H7 (cell line): ENCODE data around the gene TANC1. TPM values are rescaled to one million over a fixed set of nuclear protein-coding genes. Genes with fewer than 3 reads are reported as not detected.
A peak's percentile ranks its signal among the peaks of the same experiment; 100 is the strongest.
"Not testable (repeated sequence)": the region's sequence is repeated elsewhere in the genome, so short reads cannot be mapped to it uniquely, and the experiment has no call there.

Experiments
- DNase-seq: peaks from one replicate; pipeline ENCODE4 v3.0.0; 2012
- H3K27me3 ChIP-seq: 2 replicates; pipeline ENCODE4 v1.6.0; 2011; ENCODE audit warnings: mild to moderate bottlenecking, low read length; ENCODE audit not compliant: control insufficient read depth, insufficient read depth
- H3K36me3 ChIP-seq: replicated peaks from 2 replicates; pipeline ENCODE4 v1.5.1; 2011; ENCODE audit warnings: low read length; ENCODE audit not compliant: control insufficient read depth, insufficient read depth
- H3K4me3 ChIP-seq: 2 replicates; pipeline ENCODE4 v1.5.1; 2011; ENCODE audit warnings: low read depth, mild to moderate bottlenecking, control low read depth, low read length, moderate library complexity; ENCODE audit not compliant: insufficient read depth
- total RNA-seq: library from RNA; depleted of rRNA; stranded (reverse); fragments of >200 nt; shearing (Covaris generic); gene quantifications from 2 replicates; pipeline ENCODE4 v1.2.3, GENCODE V29; 2014

Gene TANC1
- total RNA-seq, 1 experiment from 2014 or later = 7.0 TPM

GRCh38 chr2:159013103-159013502 is 44.7 kb downstream of the TANC1 start:
- DNase-seq = no peak
- Histone ChIP-seq H3K4me3 (no peak overlapping the region), H3K36me3 (no peaks in the 10 kb centered on the region), H3K27me3 (no peaks in the 10 kb centered on the region)

- Histone ChIP-seq H3K4me3 (no peak overlapping the region), H3K36me3 (no peaks in the 10 kb centered on the region), H3K27me3 (no peaks in the 10 kb centered on the region)
- DNase-seq = no peak
Observed at GRCh38 chr2:159015174-159015573, 46.7 kb downstream of the TANC1 start.

DNA sequence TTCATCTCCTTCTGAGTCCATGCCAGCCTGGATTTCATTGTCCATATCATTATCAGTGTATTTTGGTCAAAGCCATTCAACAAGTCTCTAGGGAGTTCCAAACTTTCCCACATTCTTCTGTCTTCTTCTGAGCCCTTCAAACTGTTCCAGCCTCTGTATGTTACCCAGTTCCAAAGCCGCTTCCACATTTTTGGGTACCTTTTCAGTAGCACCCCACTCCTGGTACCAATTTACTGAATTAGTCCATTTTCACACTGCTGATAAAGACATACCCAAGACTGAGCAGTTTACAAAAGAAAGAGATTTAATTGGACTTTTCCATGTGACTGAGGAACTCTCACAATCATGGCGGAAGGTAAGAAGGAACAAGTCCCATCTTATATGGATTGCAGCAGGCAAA is 47.4 kb downstream of the TANC1 start:
- H3K36me3 ChIP-seq = no peaks in the 10 kb centered on the region
- no peak for DNase-seq
- H3K27me3 ChIP-seq = no peaks in the 10 kb centered on the region
- no peak overlapping the region for H3K4me3 ChIP-seq

DNA sequence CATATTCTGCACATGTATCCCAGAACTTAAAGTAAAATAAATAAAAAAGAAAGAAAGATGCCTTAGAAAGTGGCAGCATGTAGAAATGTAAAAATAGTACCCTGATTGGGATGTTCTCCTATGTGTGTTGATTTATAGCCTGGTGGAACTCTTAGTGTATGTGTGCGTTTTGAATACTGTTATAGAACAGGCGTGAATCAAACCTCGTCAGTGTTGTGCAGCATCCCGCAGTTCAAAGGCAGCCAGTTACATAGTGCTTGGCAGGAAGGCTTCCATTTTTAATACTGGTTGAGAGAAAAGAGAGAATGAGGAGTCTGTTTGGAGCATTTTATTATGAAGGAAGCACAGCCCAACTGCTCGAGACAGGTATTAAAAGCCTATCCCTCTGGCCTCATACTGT is 49.4 kb downstream of the TANC1 start:
- Histone ChIP-seq H3K27me3 (no peaks in the 10 kb centered on the region), H3K36me3 (no peaks in the 10 kb centered on the region), H3K4me3 (no peak overlapping the region)
- no peak for DNase-seq

DNA sequence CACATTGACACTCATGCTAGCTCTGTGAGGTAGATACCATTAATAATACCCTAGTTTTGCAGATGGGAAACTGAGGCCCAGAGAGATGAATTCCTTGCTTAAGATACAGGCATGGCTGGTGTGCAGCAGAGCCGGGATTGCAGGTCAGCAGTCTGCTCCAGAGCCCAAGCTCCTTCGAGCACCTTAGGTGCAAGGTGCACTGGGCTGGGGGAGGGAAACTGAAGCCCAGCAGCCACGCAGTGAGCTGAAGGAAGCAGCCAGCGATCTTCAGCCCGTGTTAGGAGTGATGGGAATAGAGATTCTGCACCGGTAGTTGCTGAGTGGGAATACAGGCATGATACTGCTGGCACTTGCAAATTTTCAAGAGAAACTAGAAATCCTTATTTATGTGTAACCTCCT is 50.6 kb downstream of the TANC1 start:
- H3K27me3 ChIP-seq = no peaks in the 10 kb centered on the region
- H3K4me3 ChIP-seq = no peak overlapping the region
- DNase-seq = no peak
- H3K36me3 ChIP-seq = no peaks in the 10 kb centered on the region

DNA sequence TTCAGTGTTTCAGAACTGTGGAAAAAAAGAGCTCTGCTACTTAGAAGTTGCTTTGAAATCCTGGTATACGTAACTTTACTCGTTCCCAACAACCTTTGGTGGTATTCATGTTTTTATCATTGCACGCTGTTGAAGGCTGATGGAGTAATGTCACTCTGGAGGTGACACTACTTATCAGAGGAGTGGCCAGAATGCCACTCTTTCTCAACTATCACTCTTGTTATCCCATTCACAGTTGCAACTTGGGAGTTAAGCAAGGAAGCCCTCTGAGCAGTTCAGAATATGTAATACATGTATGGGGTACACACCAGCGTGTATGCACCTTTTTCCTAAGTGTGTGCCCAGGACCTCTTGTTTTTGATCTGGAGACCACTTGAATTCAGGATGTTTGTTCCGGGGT is 53.6 kb downstream of the TANC1 start:
- no peak overlapping the region for H3K4me3 ChIP-seq
- no peak for DNase-seq
- no peaks in the 10 kb centered on the region for H3K27me3 ChIP-seq
- H3K36me3 ChIP-seq = no peaks in the 10 kb centered on the region

DNA sequence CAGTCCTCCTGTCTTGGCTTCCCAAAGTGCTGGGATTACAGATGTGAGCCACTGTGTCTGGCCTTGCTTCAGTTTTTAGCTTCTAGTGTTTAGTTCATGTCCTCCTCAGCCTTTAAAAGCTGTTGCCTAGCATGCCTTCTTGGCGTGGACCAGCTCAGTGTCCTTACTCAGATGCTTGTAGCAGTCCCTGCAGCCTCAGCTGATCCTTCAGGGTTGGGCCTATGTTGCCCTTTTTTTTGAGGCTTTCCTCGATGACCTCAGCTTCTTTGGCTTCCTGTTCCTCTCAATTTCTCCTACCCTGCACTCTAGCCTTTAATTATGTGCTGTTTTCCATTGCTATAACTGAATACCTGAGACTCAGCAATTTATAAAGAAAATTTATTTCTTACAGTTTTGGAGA is 57.7 kb downstream of the TANC1 start:
- H3K36me3 ChIP-seq = no peaks in the 10 kb centered on the region
- no peak for DNase-seq
- H3K4me3 ChIP-seq = no peak overlapping the region
- no peaks in the 10 kb centered on the region for H3K27me3 ChIP-seq

GRCh38 chr2:159028776-159029175 is 60.3 kb downstream of the TANC1 start:
- no peak overlapping the region for H3K4me3 ChIP-seq
- no peaks in the 10 kb centered on the region for H3K27me3 ChIP-seq
- DNase-seq = no peak
- H3K36me3 ChIP-seq = no peaks in the 10 kb centered on the region

GRCh38 chr2:159029936-159030335 is 61.5 kb downstream of the TANC1 start:
- Histone ChIP-seq H3K27me3 (no peaks in the 10 kb centered on the region), H3K36me3 (no peaks in the 10 kb centered on the region), H3K4me3 (no peak overlapping the region)
- DNase-seq = no peak

GRCh38 chr2:159030674-159031380 is 62.4 kb downstream of the TANC1 start:
- H3K36me3 ChIP-seq = no peaks in the 10 kb centered on the region
- peak; percentile 38 for DNase-seq
- H3K27me3 ChIP-seq = no peaks in the 10 kb centered on the region
- H3K4me3 ChIP-seq = no peak overlapping the region

DNA sequence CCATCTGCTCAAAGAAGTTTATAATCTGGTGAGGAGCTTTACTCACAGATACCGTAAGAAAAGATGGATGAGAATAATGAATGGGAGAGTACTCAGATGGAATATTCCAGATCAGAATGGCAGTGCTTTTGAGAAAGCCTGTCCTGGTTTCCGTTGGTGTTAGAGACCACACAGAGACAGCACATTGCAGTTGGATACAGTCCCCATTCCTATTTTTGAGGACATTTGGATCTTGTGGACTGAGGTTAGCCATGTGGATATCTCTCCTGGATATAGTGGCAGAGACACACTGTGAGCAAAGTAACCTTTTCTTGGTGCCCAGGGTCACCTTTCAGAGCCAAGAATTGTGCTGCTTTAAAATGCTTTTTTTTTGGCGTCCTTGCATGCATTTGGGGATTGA is 63.7 kb downstream of the TANC1 start:
- Histone ChIP-seq H3K27me3 (no peaks in the 10 kb centered on the region), H3K36me3 (no peaks in the 10 kb centered on the region), H3K4me3 (no peak overlapping the region)
- DNase-seq = no peak

- H3K36me3 ChIP-seq = no peaks in the 10 kb centered on the region
- H3K27me3 ChIP-seq = no peaks in the 10 kb centered on the region
- no peak for DNase-seq
- H3K4me3 ChIP-seq = no peak overlapping the region
Observed at GRCh38 chr2:159032580-159032979, 64.1 kb downstream of the TANC1 start.

GRCh38 chr2:159034713-159035112 is 66.3 kb downstream of the TANC1 start:
- no peaks in the 10 kb centered on the region for H3K36me3 ChIP-seq
- no peak for DNase-seq
- no peaks in the 10 kb centered on the region for H3K27me3 ChIP-seq
- no peak overlapping the region for H3K4me3 ChIP-seq

GRCh38 chr2:159035790-159036411 is 67.5 kb downstream of the TANC1 start:
- DNase-seq = peak; percentile 71
- Histone ChIP-seq H3K27me3 (no peaks in the 10 kb centered on the region), H3K4me3 (no peak overlapping the region), H3K36me3 (no peaks in the 10 kb centered on the region)

DNA sequence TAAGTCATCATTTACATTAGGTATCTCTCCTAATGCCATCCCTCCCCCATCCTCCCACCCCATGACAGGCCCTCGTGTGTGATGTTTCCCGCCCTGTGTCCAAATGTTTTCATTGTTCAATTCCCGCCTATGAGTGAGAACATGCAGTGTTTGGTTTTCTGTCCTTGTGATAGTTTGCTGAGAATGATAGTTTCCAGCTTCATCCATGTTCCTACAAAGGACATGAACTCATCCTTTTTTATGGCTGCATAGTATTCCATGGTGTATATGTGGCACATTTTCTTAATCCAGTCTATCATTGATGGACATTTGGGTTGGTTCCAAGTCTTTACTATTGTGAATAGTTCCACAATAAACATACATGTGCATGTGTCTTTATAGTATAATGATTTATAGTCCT is 68.0 kb downstream of the TANC1 start:
- not testable (repeated sequence) for H3K4me3 ChIP-seq, H3K27me3 ChIP-seq, DNase-seq, H3K36me3 ChIP-seq
